Stimulated activated CD8-positive, alpha-beta memory T cell treated with anti-CD3 and anti-CD28 coated beads, Interleukin-7, amount 100 ng/mL, for 1 hour (primary cell): ENCODE results near the gene PKHD1.

ENCODE experiments used
- DNase-seq, 2 donors: peaks; one replicate each; pipeline ENCODE4 v3.0.0-alpha.2; 2020; ENCODE audit warnings: low read depth in 2 of 2

The PKHD1 gene, protein sequence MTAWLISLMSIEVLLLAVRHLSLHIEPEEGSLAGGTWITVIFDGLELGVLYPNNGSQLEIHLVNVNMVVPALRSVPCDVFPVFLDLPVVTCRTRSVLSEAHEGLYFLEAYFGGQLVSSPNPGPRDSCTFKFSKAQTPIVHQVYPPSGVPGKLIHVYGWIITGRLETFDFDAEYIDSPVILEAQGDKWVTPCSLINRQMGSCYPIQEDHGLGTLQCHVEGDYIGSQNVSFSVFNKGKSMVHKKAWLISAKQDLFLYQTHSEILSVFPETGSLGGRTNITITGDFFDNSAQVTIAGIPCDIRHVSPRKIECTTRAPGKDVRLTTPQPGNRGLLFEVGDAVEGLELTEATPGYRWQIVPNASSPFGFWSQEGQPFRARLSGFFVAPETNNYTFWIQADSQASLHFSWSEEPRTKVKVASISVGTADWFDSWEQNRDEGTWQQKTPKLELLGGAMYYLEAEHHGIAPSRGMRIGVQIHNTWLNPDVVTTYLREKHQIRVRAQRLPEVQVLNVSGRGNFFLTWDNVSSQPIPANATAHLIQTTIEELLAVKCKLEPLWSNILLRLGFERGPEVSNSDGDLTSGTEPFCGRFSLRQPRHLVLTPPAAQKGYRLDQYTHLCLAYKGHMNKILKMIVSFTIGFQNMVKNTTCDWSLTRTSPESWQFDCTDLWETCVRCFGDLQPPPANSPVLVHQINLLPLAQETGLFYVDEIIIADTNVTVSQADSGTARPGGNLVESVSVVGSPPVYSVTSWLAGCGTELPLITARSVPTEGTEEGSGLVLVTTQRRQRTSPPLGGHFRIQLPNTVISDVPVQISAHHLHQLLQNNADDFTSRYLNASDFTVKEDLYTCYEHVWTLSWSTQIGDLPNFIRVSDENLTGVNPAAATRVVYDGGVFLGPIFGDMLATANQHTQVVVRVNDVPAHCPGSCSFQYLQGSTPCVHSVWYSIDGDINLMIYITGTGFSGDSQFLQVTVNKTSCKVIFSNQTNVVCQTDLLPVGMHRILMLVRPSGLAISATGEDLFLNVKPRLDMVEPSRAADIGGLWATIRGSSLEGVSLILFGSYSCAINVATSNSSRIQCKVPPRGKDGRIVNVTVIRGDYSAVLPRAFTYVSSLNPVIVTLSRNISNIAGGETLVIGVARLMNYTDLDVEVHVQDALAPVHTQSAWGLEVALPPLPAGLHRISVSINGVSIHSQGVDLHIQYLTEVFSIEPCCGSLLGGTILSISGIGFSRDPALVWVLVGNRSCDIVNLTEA (N-terminal part only)

DNA sequence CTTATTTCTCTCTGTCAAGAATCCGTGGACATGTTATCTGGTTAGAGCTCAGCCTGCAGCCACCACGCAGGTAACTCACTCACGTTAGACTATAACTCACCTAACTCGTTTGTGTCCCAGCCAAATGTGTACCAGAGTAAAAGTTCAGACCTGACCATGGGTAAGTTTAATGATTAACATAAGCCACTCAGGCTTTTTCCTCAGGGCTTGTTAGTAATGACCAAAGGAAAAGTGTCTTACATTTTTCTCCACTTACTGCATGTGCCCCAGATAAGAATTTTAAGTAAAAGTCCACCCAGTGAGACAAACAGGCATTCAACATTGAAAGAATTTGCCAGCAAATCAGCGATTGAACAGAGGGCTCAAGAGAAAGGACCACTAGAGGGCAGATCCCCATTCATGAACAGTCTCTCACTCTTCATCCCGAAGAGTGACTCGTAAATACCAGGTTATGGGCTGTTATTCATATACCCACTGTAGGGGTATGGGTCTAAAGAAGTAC is at the start of gene PKHD1:
PKHD1 (minus strand) TSS at position 116 of the 502 bp plus-strand sequence. CDS start 2,680 bp downstream, outside the sequence.
- no peak for DNase-seq

- no peak for DNase-seq
Measured at GRCh38 chr6:52136934-52137467, 49.6 kb upstream of the PKHD1 start.

DNA sequence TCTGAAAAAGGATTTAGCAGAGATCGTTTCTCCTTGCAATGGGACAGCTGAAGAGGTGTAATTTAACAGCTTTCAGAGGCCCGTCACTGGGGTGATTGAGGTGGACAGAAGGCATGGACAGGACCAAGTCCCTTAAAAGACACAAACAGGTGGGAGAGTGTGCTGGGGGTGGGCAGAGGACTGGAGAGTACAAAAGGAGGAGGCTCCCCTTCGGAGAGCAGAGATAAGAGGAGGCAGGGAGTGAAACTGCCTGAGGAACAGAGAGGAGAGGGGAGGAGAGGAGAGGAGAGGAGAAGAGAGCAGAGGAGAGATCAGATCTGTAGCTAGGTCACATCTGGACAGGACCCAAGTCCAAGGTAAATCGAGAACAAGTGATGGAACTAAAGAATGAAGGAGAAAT is 48.6 kb upstream of the PKHD1 start:
- DNase-seq = no peak

DNA sequence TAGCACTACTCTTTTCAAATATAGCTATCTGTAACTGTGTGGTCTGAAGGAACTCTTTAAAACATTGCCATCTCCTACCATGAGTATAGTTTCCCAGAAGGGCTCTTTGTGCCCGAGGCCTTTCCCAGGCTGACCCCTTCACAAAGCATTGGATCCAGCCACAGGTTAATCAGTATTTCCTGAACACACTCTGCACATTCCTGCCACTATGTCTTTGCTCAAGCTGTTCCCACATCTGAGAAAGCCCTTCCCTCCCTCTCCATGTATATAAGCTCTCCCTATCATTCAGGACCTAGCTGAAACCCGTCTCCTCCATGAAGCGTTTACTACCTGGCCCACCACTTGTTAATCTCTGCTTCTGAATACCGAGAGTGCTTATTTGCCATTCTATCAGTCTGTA is 47.8 kb upstream of the PKHD1 start:
- DNase-seq = no peak

- no peak for DNase-seq
Measured at GRCh38 chr6:52134011-52134410, 46.6 kb upstream of the PKHD1 start.

- no peak for DNase-seq
Measured at GRCh38 chr6:52133324-52133723, 45.9 kb upstream of the PKHD1 start.

- no peak for DNase-seq
Measured at GRCh38 chr6:52132292-52132691, 44.9 kb upstream of the PKHD1 start.

DNA sequence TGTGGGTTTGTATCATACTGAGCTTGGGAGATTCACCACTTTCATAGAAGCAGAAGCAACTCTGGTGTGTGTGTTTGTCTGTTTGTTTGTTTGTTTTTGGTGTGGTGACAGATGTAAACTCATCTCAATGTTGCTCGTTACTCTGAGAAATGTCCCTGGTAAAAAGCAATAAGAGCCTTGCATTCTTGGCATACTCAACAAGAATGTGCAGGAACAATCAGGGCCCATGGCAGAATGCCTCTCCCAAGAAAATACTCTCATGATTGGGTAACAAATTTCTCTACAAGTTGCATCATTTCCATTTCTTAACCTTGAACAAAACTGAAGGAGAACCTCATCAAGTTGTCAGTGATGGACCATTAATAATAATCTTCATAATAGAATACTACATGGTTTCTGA is 43.0 kb upstream of the PKHD1 start:
- DNase-seq = no peak

DNA sequence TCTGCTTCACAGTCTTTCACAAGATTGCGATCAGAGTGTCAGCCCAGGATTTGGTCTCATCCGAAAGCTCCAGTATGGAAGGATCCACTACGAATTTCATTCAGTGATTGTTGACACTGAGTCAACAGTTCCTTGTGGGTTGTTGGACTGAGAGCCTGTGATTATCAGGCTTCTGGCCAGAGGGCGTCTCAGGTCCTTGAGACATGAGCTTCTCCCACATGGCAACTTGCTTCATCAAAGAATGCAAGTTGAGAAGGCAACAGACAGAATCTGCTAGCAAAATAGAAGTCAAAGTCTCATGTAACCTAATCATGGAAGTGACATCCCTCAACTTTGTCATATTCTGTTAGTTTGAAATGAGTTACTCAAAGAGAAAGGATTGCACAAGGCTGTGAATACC is 40.5 kb upstream of the PKHD1 start:
- DNase-seq = no peak

GRCh38 chr6:52126231-52126630 is 38.8 kb upstream of the PKHD1 start:
- no peak for DNase-seq

DNA sequence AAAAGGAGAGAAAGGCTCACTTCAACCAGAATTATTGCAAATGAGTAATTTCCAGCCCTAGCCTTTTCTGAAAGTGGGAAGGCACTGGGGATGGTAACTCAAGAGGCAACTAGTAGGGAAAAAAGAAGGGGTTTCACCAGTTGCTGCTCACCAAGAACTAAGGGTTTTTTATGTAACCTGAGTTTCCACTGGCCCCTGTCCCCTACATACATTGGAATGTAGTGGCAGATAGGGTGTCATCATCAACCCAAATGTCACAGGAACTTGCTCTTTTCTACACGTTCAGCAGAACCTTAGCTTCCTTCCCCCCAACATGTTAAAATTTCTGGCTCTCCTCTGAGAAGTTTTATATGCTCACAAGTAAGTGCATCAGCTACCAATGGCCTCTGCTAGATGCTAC is 38.2 kb upstream of the PKHD1 start:
- DNase-seq = no peak

DNA sequence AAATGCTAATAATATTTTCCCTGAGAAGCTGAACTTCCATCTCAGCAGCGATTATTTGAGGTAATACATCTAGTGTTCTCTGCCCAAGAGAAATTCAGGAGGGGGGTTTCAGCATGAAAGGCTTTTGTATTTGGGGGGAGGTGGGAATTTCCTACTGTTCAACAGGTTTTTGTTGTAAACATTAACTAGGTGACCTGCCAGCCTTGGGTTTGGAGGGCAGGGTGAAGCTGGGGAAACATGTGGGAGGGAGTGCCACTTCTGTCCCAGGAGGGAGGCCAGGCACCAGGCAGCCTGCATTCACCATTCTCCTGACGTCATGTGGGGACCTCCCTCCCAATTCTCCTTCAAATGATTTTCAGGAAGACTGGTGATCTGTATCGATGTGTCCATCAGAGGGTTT is 37.7 kb upstream of the PKHD1 start:
- no peak for DNase-seq

GRCh38 chr6:52124126-52125121 is 37.0 kb upstream of the PKHD1 start:
- no peak for DNase-seq

GRCh38 chr6:52123251-52123650 is 35.8 kb upstream of the PKHD1 start:
- no peak for DNase-seq

DNA sequence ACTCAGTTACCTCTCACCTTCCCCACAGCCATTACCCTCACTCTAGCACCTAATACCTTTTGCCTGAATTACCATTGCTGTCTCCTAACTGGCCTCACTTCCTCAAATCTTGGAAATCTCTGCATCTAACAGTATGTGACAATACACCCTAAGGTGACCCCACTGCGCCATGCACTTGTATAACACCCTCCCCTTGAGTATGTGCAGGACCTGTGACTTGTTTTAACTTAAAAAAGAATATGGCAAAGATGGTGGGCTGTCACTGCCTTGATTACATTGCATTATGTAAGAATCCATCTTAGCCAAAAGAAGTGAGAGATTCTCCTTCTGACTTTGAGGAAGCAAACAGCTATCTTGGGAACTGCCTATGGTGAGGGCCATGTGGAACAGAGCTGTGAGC is 29.9 kb upstream of the PKHD1 start:
- DNase-seq = no peak

DNA sequence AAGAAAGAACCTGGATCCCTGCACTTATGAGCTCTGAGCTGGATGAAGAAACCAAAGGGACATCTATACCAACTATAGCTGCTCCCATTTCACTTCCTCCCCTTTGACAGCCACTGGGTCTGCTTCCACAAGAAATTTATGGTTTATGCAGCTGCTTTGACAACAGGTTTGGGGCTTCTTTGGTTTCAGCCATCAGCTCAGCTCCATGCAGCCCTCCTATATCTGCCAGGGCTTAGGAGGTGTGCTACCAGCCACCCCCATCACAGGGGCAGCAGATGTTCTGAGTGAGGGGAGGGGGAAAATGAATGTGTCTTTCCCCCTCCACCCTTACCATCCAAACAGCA is 29.2 kb upstream of the PKHD1 start:
- DNase-seq = no peak

GRCh38 chr6:52115891-52116604 is 28.6 kb upstream of the PKHD1 start:
- no peak for DNase-seq

DNA sequence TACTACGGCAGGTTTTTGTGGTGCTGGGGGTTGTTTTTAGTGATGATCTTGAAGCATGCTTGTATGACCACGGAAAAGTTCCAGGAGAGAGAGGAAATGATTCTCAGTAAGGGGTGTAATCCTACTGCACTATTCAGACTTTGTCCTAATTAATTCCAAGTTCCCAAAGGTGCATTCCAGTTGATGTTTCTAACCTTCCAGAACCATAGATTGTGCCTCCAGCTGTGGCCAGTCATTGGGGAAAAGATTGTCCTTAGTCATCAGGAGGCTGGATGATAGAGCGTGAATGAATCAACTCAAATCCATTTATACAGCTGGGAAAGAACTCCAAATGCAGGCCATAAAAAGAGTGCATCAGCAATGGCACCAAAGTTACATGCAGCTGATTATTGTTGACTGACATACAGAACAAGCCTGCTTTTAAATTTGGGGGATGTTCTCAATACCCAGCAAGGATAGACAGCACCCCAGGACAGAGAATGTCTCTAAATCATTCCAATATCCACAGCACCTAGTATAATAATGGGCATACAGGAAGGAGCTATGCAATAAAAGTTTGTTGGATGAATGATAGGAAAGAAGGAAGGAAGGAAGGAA is 27.8 kb upstream of the PKHD1 start:
- DNase-seq = no peak

- no peak for DNase-seq
Measured at GRCh38 chr6:52109171-52109571, 21.8 kb upstream of the PKHD1 start.
